Sigmoid colon (tissue), 7 donors: ENCODE results near the gene ABCA13. TPM values are rescaled to one million over a fixed set of nuclear protein-coding genes. Genes with fewer than 3 reads are reported as not detected.
"Not testable (repeated sequence)": the region's sequence is repeated elsewhere in the genome, so short reads cannot be mapped to it uniquely, and the experiment has no call there.

Source experiments
- DNase-seq: peaks from one replicate; pipeline ENCODE4 v3.0.0-alpha.2; 2019
- H3K27ac ChIP-seq, 4 donors: fragments of 200-600 bp; sonication (generic); one replicate each; pipeline ENCODE4 v1.5.1; 2016 to 2019; ENCODE audit warnings: mild to moderate bottlenecking in 1 of 4
- H3K27me3 ChIP-seq, 3 donors: fragments of 200-600 bp; sonication (generic); one replicate each; pipeline ENCODE4 v1.5.1; 2019; ENCODE audit warnings: mild to moderate bottlenecking in 1 of 3
- H3K36me3 ChIP-seq, 4 donors: fragments of 200-600 bp; sonication (generic); one replicate each; pipeline ENCODE4 v1.5.1; 2016 to 2019
- H3K4me1 ChIP-seq, 4 donors: fragments of 200-600 bp; sonication (generic); one replicate each; pipeline ENCODE4 v1.5.1; 2017 to 2019
- H3K4me3 ChIP-seq, 4 donors: fragments of 200-600 bp; sonication (generic); one replicate each; pipeline ENCODE4 v1.5.1; 2017 to 2019; ENCODE audit warnings: mild to moderate bottlenecking in 2 of 4, moderate library complexity in 1 of 4
- H3K9me3 ChIP-seq, 4 donors: fragments of 200-600 bp in 3 of 4; sonication (generic) in 3 of 4; one replicate each; pipeline versions ENCODE4 v1.5.1 to v1.6.1; 2013 to 2019
- EP300 ChIP-seq, 4 donors: sonication (generic); formaldehyde crosslinking; IDR thresholded peaks; one replicate each; pipeline ENCODE4 v1.6.1; 2017; ENCODE audit warnings: antibody characterized with exemption in 4 of 4
- POLR2A ChIP-seq, 2 donors: fragments of 450-650 bp; IDR thresholded peaks; one replicate each; pipeline ENCODE4 v1.6.1; 2016; ENCODE audit warnings: antibody characterized with exemption in 2 of 2, mild to moderate bottlenecking in 2 of 2, moderate library complexity in 2 of 2
- POLR2AphosphoS5 ChIP-seq, 4 donors: sonication (generic); formaldehyde crosslinking; IDR thresholded peaks; one replicate each; pipeline ENCODE4 v1.6.1; 2017; ENCODE audit warnings: antibody characterized with exemption in 4 of 4
- WGBS, 2 donors: extraction: QIAGEN DNeasy Blood & Tissue Kit; methylation state at CpG; one replicate each; pipeline ENCODE4 v1.1.7; 2013; 5-methylcytosine and 5-hydroxymethylcytosine counted together
- intact Hi-C: fragments of 100-400 bp; cut with DNase I; formaldehyde crosslinking; loops from one replicate; pipeline ENCODE4 v1.15.1; 2023
- polyA plus RNA-seq, 3 donors: library from polyadenylated mRNA; stranded (reverse); fragments of 200-250 nt; gene quantifications; one replicate each; pipeline ENCODE4 v1.2.3, GENCODE V29; 2013
- total RNA-seq, 4 donors: library from RNA; depleted of rRNA; stranded (reverse); fragments of >200 nt; gene quantifications; one replicate each; pipeline ENCODE4 v1.1.0, GENCODE V29; 2016
- TF ChIP-seq, protein P1 (sequence below), 4 experiments: fragments of 450-650 bp in 3 of 4; fragments of 200-600 bp in 1 of 4; IDR thresholded peaks; one replicate each; pipeline ENCODE4 v1.5.1; 2016 to 2019; ENCODE audit warnings: antibody characterized with exemption in 4 of 4, mild to moderate bottlenecking in 3 of 4, moderate library complexity in 2 of 4
- donor health status: healthy with polysubstance abuse.
- donor health status: Bipolar disorder and iron deficiency.
- donor health status: healthy.

The ABCA13 gene
- total and polyA plus RNA-seq, 7 donors: under 0.01 to 0.71 (median 0.14) TPM; not detected in 2

DNA sequence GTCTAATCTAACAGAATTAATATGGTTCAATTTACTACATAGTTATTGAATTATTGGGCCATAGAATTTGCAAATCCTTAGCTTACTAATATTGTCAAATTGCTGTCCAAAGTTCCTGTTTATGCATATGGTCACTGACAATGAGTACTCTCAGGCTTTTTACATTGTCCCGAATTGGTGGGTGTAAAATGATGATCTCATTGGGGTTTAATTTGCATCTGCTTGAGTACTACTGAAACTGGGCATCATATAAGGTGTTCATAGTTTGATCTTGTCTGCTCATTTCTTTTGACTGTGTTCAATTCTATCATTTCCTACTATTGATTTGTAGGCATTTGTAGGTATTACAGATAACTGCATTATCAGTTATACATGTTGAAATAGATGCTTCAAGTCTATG, 12.7 kb downstream of the ABCA13 start:
- no peak overlapping the region for H3K4me3 ChIP-seq
- no peaks in the 10 kb centered on the region for H3K4me1 ChIP-seq
- intact Hi-C loops: no loop called here
- H3K27me3 ChIP-seq: no peaks in the 10 kb centered on the region
- H3K27ac ChIP-seq: no peak overlapping the region
- DNase-seq: no peak
- 16 to 70% methylated on average over 1 of the region's 1 CpG for WGBS, 2 donors
- H3K36me3 ChIP-seq: no peaks in the 10 kb centered on the region
- TF ChIP-seq, protein P1, sequence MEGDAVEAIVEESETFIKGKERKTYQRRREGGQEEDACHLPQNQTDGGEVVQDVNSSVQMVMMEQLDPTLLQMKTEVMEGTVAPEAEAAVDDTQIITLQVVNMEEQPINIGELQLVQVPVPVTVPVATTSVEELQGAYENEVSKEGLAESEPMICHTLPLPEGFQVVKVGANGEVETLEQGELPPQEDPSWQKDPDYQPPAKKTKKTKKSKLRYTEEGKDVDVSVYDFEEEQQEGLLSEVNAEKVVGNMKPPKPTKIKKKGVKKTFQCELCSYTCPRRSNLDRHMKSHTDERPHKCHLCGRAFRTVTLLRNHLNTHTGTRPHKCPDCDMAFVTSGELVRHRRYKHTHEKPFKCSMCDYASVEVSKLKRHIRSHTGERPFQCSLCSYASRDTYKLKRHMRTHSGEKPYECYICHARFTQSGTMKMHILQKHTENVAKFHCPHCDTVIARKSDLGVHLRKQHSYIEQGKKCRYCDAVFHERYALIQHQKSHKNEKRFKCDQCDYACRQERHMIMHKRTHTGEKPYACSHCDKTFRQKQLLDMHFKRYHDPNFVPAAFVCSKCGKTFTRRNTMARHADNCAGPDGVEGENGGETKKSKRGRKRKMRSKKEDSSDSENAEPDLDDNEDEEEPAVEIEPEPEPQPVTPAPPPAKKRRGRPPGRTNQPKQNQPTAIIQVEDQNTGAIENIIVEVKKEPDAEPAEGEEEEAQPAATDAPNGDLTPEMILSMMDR (IDR thresholded peaks at IDR 0.05): no peak
- no peak for TF ChIP-seq POLR2AphosphoS5 (IDR thresholded peaks at IDR 0.05)
- no peak for TF ChIP-seq POLR2A (IDR thresholded peaks at IDR 0.05)
- TF ChIP-seq EP300 (IDR thresholded peaks at IDR 0.05): no peak
- no peaks in the 10 kb centered on the region for H3K9me3 ChIP-seq

DNA sequence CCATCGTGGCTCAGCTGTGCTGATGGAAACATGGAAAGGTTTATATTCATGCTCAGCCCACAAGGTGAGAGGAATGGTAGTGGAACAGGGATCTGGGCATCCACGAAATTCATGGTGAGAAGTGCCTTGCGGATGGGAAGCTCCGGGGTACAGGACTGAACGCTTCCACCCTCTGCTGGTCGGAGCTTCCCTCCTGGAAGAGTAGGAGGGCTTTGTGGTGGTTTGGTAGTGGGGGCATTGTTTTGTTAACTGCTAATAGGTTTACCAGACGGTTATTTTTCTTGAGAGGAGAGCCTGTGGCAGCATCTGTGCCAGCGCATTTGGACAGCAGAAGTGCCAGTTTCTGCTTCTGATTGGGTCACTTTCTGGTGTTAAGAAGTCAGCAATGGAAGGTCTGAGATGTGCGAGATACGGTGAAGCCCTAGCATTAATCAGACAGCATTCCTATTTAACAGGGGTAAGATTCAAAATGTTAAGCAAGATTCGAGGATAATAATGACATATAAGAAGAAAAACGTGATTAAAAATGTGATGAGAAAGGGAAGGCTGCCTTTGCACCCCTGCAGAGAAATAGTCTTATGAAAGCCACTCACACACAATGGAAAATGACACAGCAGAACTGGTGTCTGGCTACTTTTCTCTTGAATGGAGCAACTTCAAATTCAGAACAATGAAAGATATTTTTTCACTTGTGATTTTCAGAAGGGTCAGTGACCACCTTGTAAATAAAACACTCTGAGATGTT, 17.7 kb downstream of the ABCA13 start:
- no peaks in the 10 kb centered on the region for H3K4me1 ChIP-seq

DNA sequence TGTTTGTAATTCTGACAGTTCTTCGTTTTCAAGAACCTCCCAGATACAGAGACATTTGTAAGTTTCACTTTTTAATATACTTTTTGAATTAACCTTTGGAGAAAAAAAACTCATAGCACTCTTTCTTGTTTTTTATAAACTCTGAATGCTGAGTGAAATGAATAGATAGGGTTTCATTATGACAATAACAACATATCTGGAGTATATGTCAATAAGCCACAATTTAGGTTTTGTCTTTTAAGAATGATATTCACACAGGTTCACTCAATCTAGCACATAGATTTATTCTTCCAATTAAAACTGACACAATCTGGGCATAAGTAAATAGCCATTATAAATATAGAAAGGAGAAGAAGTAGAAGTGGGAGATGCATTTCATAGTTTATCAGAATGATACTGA, 21.7 kb downstream of the ABCA13 start:
- no peak for DNase-seq
- intact Hi-C loops: no loop called here
- Histone ChIP-seq H3K4me1 (no peaks in the 10 kb centered on the region), H3K4me3 (no peak overlapping the region), H3K36me3 (no peaks in the 10 kb centered on the region), H3K27ac (no peak overlapping the region), H3K9me3 (no peaks in the 10 kb centered on the region), H3K27me3 (no peaks in the 10 kb centered on the region)
- WGBS, 2 donors: 78 to 79% methylated on average over 1 of the region's 1 CpG
- TF ChIP-seq EP300 (IDR thresholded peaks at IDR 0.05) (no peak), POLR2A (IDR thresholded peaks at IDR 0.05) (no peak)
- TF ChIP-seq, protein P1 (IDR thresholded peaks at IDR 0.05): no peak

More for the DNA sequence above, 17.7 kb downstream of the ABCA13 start:
- H3K9me3 ChIP-seq: no peaks in the 10 kb centered on the region
- intact Hi-C loops: no loop called here
- H3K27me3 ChIP-seq: no peaks in the 10 kb centered on the region
- no peak overlapping the region for H3K4me3 ChIP-seq
- H3K36me3 ChIP-seq: no peaks in the 10 kb centered on the region
- TF ChIP-seq POLR2AphosphoS5 (IDR thresholded peaks at IDR 0.05) (no peak), EP300 (IDR thresholded peaks at IDR 0.05) (no peak), POLR2A (IDR thresholded peaks at IDR 0.05) (no peak)
- TF ChIP-seq, protein P1 (IDR thresholded peaks at IDR 0.05): no peak
- WGBS, 2 donors: 88 to 89% methylated on average over 12 of the region's 12 CpGs
- no peak for DNase-seq
- H3K27ac ChIP-seq: no peak overlapping the region

DNA sequence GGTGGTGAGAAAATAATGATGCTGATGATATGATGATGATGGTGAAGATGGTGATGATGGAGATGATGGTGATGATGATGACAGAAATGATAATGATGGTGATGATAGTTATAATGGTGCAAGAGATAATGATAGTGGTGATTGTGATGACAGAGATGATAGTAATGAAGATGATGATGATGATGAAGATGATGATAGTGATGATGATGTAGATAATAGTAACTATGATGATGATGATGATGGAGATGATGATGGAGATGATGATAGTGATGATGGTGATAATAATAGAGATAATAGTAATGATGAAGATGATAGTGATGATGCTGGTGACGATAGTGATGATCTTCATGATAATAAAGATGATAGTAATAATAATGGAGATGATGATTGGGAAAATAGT, 22.2 kb downstream of the ABCA13 start:
- Histone ChIP-seq H3K36me3 (no peaks in the 10 kb centered on the region), H3K27me3 (no peaks in the 10 kb centered on the region), H3K27ac (no peak overlapping the region), H3K4me1 (no peaks in the 10 kb centered on the region), H3K4me3 (no peak overlapping the region), H3K9me3 (no peaks in the 10 kb centered on the region)
- 0% methylated on average over 1 of the region's 1 CpG for WGBS, 2 donors
- no peak for TF ChIP-seq POLR2AphosphoS5 (IDR thresholded peaks at IDR 0.05)
- TF ChIP-seq POLR2A (IDR thresholded peaks at IDR 0.05): no peak
- no peak for TF ChIP-seq EP300 (IDR thresholded peaks at IDR 0.05)
- TF ChIP-seq, protein P1 (IDR thresholded peaks at IDR 0.05): no peak
- DNase-seq: no peak
- intact Hi-C loops: no loop called here

DNA sequence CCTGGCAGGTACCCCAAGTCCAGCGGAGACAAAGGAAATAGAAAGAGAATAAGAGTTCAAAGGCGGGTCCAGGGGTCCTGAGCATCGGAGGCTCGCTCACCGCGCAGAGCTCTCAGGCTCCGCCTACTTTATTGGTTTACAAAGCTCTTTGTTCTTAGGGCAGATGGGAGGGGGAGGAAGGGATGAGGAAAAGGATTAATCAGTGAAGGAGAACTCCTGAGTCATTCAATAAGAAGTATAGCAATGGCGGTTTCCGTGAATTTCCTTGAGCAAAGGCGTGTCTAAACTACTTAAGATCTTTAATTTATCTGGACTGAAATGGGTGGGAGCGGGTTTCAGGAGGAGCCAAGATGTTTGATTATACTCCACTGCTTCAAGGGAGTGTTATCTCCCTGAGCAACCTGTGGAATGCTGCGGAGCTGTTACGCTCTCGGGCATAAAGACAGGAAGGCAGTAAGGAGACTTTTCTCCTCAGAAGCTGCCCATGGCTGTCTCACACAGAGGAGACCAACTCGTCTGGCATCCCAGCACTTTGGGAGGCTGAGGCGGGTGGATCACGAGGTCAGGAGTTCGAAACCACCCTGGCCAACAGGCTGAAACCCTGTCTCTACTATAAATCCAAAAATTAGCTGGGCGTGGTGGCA, 29.8 kb downstream of the ABCA13 start:
- H3K27me3 ChIP-seq, DNase-seq, H3K36me3 ChIP-seq, H3K9me3 ChIP-seq, H3K4me3 ChIP-seq, H3K4me1 ChIP-seq, H3K27ac ChIP-seq, intact Hi-C loops: not testable (repeated sequence)
- 23 to 68% methylated on average over 19 of the region's 19 CpGs for WGBS, 2 donors

DNA sequence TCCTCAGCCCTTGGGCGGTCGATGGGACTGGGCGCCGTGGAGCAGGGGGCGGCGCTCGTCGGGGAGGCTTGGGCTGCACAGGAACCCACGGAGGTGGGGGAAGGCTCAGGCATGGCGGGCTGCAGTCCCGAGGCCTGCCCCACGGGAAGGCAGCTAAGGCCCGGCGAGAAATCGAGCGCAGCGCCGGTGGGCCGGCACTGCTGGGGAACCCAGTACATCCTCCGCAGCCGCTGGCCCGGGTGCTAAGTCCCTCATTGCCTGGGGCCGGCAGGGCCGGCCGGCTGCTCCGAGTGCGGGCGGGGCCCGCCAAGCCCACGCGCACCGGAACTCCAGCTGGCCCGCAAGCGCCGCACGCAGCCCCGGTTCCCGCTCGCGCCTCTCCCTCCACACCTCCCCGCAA, 31.7 kb downstream of the ABCA13 start:
- 93 to 96% methylated on average over 41 of the region's 41 CpGs for WGBS, 2 donors
- DNase-seq, H3K9me3 ChIP-seq, H3K27me3 ChIP-seq, H3K4me1 ChIP-seq, H3K27ac ChIP-seq, H3K4me3 ChIP-seq, intact Hi-C loops, H3K36me3 ChIP-seq: not testable (repeated sequence)
